C4-2B (cell line): ENCODE measurements around the gene KCNJ14.
A peak's percentile ranks its signal among the peaks of the same experiment; 100 is the strongest.

Experiments
- H3K27ac ChIP-seq: fragments of 450-650 bp; 2 replicates; pipeline ENCODE4 v1.5.1; 2017
- ZFX ChIP-seq: fragments of 450-650 bp; IDR thresholded peaks from 2 replicates; pipeline ENCODE4 v1.6.1; 2017
- TF ChIP-seq, protein P1 (sequence below): fragments of 450-650 bp; conservative IDR thresholded peaks from 2 replicates; pipeline ENCODE4 v1.5.1; 2017; ENCODE audit warnings: mild to moderate bottlenecking

KCNJ14 gene

DNA sequence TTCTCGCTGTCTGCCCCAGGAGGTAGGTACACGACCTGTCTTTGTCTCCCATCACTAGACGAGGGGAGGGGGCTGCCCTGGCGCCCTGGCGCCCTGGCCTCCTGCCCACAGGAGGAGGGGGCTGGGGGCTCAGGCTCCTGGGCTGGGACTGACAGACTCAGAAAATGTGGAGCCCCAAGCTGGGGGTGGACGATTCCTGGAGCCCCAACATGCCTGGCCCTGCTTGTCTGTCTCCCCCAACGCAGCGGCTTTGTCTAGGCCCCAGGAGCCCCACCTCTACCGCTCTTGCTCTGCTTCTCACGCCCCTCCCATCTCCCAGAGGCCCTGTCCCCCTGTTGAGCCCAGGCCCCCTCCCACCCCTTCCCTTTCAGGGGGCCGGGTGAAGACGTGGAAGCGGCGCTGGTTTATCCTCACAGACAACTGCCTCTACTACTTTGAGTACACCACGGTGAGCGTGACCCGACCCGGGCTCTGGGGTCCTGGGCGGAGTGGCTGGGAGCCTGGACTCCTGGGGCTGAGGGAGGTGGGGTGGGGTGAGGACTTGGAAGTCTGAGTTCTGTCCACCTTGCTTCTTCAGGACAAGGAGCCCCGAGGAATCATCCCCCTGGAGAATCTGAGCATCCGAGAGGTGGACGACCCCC, 22.4 kb downstream of the KCNJ14 start:
- no peak for TF ChIP-seq ZFX
- TF ChIP-seq, protein P1, sequence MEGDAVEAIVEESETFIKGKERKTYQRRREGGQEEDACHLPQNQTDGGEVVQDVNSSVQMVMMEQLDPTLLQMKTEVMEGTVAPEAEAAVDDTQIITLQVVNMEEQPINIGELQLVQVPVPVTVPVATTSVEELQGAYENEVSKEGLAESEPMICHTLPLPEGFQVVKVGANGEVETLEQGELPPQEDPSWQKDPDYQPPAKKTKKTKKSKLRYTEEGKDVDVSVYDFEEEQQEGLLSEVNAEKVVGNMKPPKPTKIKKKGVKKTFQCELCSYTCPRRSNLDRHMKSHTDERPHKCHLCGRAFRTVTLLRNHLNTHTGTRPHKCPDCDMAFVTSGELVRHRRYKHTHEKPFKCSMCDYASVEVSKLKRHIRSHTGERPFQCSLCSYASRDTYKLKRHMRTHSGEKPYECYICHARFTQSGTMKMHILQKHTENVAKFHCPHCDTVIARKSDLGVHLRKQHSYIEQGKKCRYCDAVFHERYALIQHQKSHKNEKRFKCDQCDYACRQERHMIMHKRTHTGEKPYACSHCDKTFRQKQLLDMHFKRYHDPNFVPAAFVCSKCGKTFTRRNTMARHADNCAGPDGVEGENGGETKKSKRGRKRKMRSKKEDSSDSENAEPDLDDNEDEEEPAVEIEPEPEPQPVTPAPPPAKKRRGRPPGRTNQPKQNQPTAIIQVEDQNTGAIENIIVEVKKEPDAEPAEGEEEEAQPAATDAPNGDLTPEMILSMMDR: no peak
- H3K27ac ChIP-seq: no peak overlapping the region

DNA sequence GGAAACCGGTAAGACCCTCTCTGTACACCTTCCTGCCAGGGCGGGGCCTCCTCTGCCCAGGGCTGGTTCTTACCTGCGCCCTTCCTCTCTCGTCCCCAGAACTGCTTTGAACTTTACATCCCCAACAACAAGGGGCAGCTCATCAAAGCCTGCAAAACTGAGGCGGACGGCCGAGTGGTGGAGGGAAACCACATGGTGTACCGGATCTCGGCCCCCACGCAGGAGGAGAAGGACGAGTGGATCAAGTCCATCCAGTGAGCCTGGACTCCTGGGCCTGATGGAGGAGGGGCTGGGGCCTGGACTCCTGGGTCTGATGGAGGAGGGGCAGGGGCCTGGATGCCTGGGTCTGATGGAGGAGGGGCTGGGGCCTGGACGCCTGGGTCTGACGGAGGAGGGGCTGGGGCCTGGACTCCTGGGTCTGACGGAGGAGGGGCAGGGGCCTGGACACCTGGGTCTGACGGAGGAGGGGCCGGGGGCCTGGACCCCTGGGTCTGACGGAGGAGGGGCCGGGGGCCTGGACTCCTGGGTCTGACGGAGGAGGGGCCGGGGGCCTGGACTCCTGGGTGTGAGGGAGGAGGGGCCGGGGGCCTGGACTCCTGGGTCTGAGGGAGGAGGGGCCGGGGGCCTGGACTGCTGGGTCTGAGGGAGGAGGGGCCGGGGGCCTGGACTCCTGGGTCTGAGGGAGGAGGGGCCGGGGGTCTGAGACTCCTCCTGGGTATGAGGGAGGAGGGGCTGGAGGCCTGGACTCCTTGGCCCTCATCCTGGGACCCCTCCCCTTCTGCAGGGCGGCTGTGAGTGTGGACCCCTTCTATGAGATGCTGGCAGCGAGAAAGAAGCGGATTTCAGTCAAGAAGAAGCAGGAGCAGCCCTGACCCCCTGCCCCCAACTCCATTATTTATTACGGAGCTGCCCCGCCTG, 23.2 kb downstream of the KCNJ14 start:
- TF ChIP-seq, protein P1: no peak
- TF ChIP-seq ZFX: no peak
- no peak overlapping the region for H3K27ac ChIP-seq

DNA sequence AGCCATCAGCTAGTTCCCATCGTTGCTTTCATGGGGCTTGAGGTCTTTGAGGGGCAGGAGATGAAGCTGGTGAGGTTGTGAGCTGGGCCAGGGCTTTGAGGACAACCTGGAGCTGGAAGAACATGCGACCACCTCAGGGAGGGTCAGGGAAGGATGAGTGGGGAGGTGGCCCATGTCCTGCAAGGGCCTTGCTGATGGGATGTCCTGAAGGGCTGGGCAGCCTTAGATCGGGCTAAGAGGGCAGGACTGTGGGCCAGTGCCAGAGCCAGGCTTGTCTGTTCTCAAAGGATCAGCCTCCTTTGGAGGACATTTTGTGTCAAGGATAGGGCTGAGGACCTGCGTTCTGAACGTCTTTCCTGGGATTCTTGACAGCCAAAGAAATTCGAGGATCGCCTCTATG, 24.3 kb downstream of the KCNJ14 start:
- no peak overlapping the region for H3K27ac ChIP-seq

DNA sequence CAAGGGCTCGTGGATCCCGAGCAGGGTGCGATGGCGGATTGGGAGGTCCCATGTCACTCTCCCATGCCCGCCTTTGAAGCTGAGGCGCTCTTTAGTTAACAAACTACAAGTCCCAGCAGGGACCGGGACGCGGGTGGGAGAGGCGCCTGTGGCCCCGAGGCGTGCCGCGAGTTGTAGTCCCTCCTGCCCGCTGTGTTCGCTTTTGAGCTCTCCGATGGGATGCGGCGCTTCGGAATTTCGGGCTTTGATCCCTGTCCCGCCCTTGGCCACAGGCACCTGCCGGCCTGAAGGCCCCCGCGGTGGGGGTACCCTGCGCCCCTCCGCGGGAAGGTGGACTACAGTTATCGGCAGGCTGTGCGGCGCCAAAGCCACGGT, 24.8 kb downstream of the KCNJ14 start:
- no peak for TF ChIP-seq ZFX
- TF ChIP-seq, protein P1: no peak

More for the DNA sequence above, 24.3 kb downstream of the KCNJ14 start:
- TF ChIP-seq, protein P1: no peak
- TF ChIP-seq ZFX: no peak

DNA sequence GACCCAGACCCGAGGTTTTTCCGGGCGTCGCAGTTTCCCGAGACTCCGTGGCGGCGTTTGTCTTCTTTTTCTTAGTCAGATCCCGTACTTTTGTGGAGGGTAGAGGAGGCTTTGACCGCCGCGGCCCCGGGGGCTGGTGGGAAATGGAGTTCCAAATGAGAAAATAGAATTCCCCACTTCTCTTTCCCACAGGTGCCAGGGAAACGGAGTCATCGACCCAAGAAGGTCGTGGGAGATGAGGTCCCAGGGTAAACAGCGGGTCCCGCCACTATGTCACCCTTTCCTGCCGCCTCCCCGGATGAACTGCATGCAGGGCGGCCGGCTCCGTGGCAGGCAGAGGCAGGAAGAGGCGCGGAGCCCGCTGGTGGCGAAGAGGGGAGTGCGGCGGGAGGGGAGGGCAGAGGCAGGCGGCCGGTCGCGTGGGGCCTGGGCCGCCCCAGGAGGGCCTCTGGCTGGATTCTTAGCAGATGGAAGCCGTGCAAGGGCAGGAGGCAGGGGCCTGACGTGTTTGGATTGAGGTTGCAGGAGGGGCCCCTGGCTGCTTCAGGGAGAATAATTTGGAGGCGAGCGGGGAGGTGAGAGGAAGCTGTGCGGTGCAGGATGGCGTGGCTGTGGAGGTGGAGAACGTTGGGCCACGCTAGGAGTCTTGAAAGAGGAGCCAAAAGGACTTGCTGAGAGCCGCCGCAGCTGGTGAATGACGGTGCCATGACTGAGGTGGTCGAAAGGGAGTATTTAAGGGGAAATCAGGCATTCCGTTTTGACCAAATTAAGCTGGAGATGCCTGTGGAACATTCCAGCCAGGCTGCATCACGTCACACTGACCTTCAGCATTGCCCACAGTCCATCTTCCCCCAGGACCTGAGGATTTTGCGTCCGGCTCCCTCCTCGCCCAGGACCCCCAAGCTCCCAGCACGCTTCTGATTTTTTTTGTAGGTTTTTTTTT, 25.5 kb downstream of the KCNJ14 start:
- no peak for TF ChIP-seq ZFX
- TF ChIP-seq, protein P1: no peak
- H3K27ac ChIP-seq: peak overlapping the region; percentile 66

More for the DNA sequence above, 24.8 kb downstream of the KCNJ14 start:
- no peak overlapping the region for H3K27ac ChIP-seq

DNA sequence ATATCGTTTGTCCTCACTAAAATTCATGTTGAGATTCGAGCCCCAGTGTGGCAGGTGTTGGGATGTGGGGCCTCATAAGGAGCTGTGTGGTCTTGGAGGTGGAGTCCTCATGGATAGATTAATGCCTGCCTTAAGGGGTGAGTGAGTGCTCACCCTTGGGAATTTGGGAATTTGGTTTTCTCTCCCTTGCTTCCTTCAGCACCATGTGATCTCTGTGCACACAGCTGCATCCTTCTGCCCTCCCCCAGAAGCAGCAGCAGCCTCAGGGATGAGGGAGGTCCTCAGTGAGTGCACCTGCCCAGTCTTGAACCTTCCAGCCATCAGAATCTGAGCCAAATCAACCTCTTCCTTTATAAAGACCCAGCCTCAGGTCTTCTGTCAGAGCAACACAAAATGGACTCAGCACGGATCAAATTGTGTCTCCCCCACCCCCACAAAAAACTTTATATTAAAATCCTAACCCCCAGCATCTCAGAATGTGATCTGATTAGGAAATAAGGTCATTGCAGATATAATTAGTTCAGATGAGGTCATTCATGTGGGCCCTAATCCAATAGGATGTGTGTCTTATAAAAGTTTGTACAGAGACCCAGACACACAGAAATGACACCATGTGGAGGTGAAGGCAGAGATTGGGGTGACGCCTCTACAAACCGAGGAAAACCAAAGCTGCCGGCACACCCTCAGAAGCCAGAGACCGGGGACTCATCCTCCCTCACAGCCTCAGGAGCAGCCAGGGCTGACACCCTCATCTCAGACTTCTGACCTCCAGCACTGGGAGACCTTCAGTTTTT, 26.7 kb downstream of the KCNJ14 start:
- TF ChIP-seq ZFX: no peak
- TF ChIP-seq, protein P1: no peak
- peak overlapping the region; percentile 66 for H3K27ac ChIP-seq
